NCI-H1417 treated with DMSO at 0.1 percent for 48 hours (cell line): ENCODE results near the gene HSPBAP1.

Experiments used
- DNase-seq: peaks from one replicate; lab custom pipeline; 2025; lab: John Stamatoyannopoulos, UW

HSPBAP1 gene

GRCh38 chr3:122793568-122794416 lies at the start of gene HSPBAP1:
Gene HSPBAP1, minus strand, starts transcription at chr3:122793831. Its CDS starts 151 bp downstream, at chr3:122793680.
- no peak for DNase-seq

GRCh38 chr3:122835590-122835989 lies 42.0 kb upstream of the HSPBAP1 start:
- DNase-seq: no peak

- DNase-seq: no peak
These were observed 34.6 kb upstream of the HSPBAP1 start for GRCh38 chr3:122828281-122828680.

GRCh38 chr3:122826278-122826677 lies 32.6 kb upstream of the HSPBAP1 start:
- DNase-seq: no peak

- no peak for DNase-seq
These were observed 31.8 kb upstream of the HSPBAP1 start for GRCh38 chr3:122825460-122825859.

- no peak for DNase-seq
These were observed 31.1 kb upstream of the HSPBAP1 start for GRCh38 chr3:122824465-122825381.

- no peak for DNase-seq
These were observed 23.0 kb upstream of the HSPBAP1 start for GRCh38 chr3:122816587-122816986.

- no peak for DNase-seq
These were observed 17.1 kb upstream of the HSPBAP1 start for GRCh38 chr3:122810734-122811133.

GRCh38 chr3:122803977-122804376 lies 10.3 kb upstream of the HSPBAP1 start:
- no peak for DNase-seq

GRCh38 chr3:122802323-122802722 lies 8.7 kb upstream of the HSPBAP1 start:
- no peak for DNase-seq

GRCh38 chr3:122800706-122801237 lies 7.1 kb upstream of the HSPBAP1 start:
- DNase-seq: no peak

- no peak for DNase-seq
These were observed 6.4 kb upstream of the HSPBAP1 start for GRCh38 chr3:122800031-122800430.

- DNase-seq: no peak
These were observed 5.7 kb upstream of the HSPBAP1 start for GRCh38 chr3:122799322-122799721.

- DNase-seq: no peak
These were observed 3.7 kb upstream of the HSPBAP1 start for GRCh38 chr3:122797291-122797690.

GRCh38 chr3:122795674-122796195 lies 2.1 kb upstream of the HSPBAP1 start:
- DNase-seq: no peak

- DNase-seq: no peak
These were observed 1.4 kb upstream of the HSPBAP1 start, which contains the start of gene SLC49A4 for GRCh38 chr3:122794779-122795673. Gene SLC49A4, plus strand, starts transcription at chr3:122795069. Its CDS starts 124 bp downstream, at chr3:122795193.

GRCh38 chr3:122794483-122794778 lies 800 bp upstream of the HSPBAP1 start:
- no peak for DNase-seq

GRCh38 chr3:122789585-122790273 lies 3.9 kb downstream of the HSPBAP1 start:
- no peak for DNase-seq

GRCh38 chr3:122787872-122788271 lies 5.8 kb downstream of the HSPBAP1 start:
- no peak for DNase-seq

- no peak for DNase-seq
These were observed 7.6 kb downstream of the HSPBAP1 start for GRCh38 chr3:122786066-122786465.

- no peak for DNase-seq
These were observed 8.4 kb downstream of the HSPBAP1 start for GRCh38 chr3:122785231-122785630.
